Measurements from ENCODE around the gene NELL2.

DNA sequence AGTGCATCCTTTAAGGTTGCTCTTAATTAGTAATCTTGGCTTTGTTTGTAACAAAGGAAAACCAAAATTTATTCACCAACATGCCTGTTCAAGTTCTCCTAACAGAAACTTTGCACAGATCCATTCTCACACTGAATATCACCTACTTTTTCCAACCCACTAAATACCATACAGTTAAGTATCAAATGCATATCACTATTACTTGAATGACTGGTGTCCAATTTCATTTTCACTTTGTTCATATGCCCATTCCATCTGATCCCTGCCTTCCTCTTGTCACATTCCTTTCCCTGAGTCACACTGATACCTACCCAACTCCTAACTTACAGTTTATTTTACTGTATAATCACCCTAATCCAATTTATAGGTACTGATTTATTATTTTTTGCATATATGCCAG, 286.4 kb downstream of the NELL2 start:
- no peak for TF ChIP-seq EZH2phosphoT487 (IDR thresholded peaks at IDR 0.05; ENCODE audit: insufficient read depth, low read depth)
- TF ChIP-seq EZH2 (IDR thresholded peaks at IDR 0.05; ENCODE audit: insufficient read depth, poor library complexity, severe bottlenecking), result no peak
